K562 (cell line): ENCODE data around the gene VDAC1.

ENCODE experiments used
- CBX5 ChIP-seq: IDR thresholded peaks from 2 replicates; pipeline ENCODE4 v1.6.1; 2014; ENCODE audit warnings: low read depth, borderline replicate concordance
- GABPA ChIP-seq: fragments of 200-800 bp; sonication (Bioruptor generic); conservative IDR thresholded peaks from 2 replicates; pipeline ENCODE4 v1.6.1; 2016; ENCODE audit warnings: low read depth, missing genetic modification characterization, missing compliant biosample characterization
- PHF20 ChIP-seq: fragments of 450-650 bp; IDR thresholded peaks from 2 replicates; pipeline ENCODE4 v1.6.1; 2018; ENCODE audit not compliant: partially characterized antibody
- POLR2A ChIP-seq: fragments of 450-650 bp; conservative IDR thresholded peaks from 2 replicates; pipeline ENCODE4 v1.6.1; 2016
- SMAD3 ChIP-seq: fragments of 450-650 bp; formaldehyde crosslinking; conservative IDR thresholded peaks from 2 replicates; pipeline ENCODE4 v1.4.0; 2020; ENCODE audit warnings: mild to moderate bottlenecking
- SP1 ChIP-seq: sonication (generic); formaldehyde crosslinking; IDR thresholded peaks from 2 replicates; pipeline ENCODE4 v1.8.1; 2022; ENCODE audit warnings: mild to moderate bottlenecking, missing genetic modification reagents
- TAF1 ChIP-seq: IDR thresholded peaks from 2 replicates; pipeline ENCODE4 v1.6.1; 2011; ENCODE audit warnings: mild to moderate bottlenecking, low read length, moderate library complexity; ENCODE audit not compliant: insufficient read depth, control insufficient read depth, severe bottlenecking; ENCODE audit errors: extremely low read depth
- TCF7 ChIP-seq: sonication (generic); IDR thresholded peaks from 2 replicates; pipeline ENCODE4 v1.6.1; 2016; ENCODE audit warnings: antibody characterized with exemption, borderline replicate concordance
- TF ChIP-seq, protein P1 (sequence below): IDR thresholded peaks from 3 replicates; pipeline ENCODE4 v1.6.1; 2011; ENCODE audit warnings: borderline replicate concordance, mild to moderate bottlenecking; ENCODE audit not compliant: insufficient read length, insufficient read depth

DNA sequence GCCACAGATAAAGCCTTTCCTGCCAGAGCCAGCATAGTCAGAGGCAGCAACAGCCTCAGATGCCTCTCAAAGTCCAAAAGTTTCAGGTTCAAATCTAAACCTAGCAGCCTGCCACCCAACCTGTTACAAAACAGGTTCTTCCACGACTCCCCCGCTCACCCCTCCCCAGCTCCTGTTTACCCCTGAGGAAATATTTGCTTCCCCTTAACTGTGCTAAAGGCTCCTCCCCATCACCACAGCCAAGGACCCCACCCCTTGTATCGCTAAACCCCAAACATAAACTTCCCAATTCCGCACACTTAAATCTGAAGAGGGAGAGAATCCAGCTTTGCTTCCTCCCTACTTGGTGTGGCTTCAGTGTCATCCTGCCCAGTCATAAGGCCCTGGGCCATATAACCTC lies 15.4 kb upstream of the VDAC1 start:
- TF ChIP-seq TCF7, result no peak
- no peak for TF ChIP-seq CBX5
- no peak for TF ChIP-seq GABPA (tag)
- TF ChIP-seq TAF1, result no peak
- TF ChIP-seq SMAD3 (CRISPR knock-in tag), result no peak
- TF ChIP-seq, protein P1, sequence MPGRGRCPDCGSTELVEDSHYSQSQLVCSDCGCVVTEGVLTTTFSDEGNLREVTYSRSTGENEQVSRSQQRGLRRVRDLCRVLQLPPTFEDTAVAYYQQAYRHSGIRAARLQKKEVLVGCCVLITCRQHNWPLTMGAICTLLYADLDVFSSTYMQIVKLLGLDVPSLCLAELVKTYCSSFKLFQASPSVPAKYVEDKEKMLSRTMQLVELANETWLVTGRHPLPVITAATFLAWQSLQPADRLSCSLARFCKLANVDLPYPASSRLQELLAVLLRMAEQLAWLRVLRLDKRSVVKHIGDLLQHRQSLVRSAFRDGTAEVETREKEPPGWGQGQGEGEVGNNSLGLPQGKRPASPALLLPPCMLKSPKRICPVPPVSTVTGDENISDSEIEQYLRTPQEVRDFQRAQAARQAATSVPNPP, result no peak
- TF ChIP-seq POLR2A, result no peak
- no peak for TF ChIP-seq SP1 (CRISPR knock-in tag)
- no peak for TF ChIP-seq PHF20
